H9 (cell line): ENCODE data around the gene TBXA2R. TPM values are rescaled to one million over a fixed set of nuclear protein-coding genes. Genes with fewer than 3 reads are reported as not detected.

Experiments
- DNase-seq: peaks from one replicate; pipeline ENCODE4 v3.0.0-alpha.2; 2017
- H2AFZ ChIP-seq: one replicate; pipeline ENCODE4 v1.6.1; 2013; ENCODE audit warnings: mild to moderate bottlenecking, low read length, control low read depth, moderate library complexity
- H2AK5ac ChIP-seq: 2 replicates; pipeline ENCODE4 v1.6.1; 2013; ENCODE audit warnings: low read length, control low read depth, mixed read lengths; ENCODE audit not compliant: insufficient read length
- H2BK120ac ChIP-seq: one replicate; pipeline ENCODE4 v1.6.1; 2013; ENCODE audit warnings: low read depth, mild to moderate bottlenecking, low read length, control low read depth, inconsistent platforms; ENCODE audit not compliant: poor library complexity, severe bottlenecking
- H2BK12ac ChIP-seq: 2 replicates; pipeline ENCODE4 v1.6.1; 2013; ENCODE audit warnings: low read length, control low read depth, mixed read lengths, low read depth; ENCODE audit not compliant: insufficient read length
- H2BK15ac ChIP-seq: 2 replicates; pipeline ENCODE4 v1.6.1; 2013; ENCODE audit warnings: low read depth, low read length, control low read depth
- H2BK20ac ChIP-seq: one replicate; pipeline ENCODE4 v1.6.1; 2013; ENCODE audit warnings: low read depth, mild to moderate bottlenecking, low read length, control low read depth, inconsistent platforms; ENCODE audit not compliant: poor library complexity, severe bottlenecking
- H2BK5ac ChIP-seq: 2 replicates; pipeline ENCODE4 v1.6.1; 2013; ENCODE audit warnings: low read length, control low read depth, mixed read lengths; ENCODE audit not compliant: insufficient read length
- H3K14ac ChIP-seq: 2 replicates; pipeline ENCODE4 v1.6.1; 2013; ENCODE audit warnings: low read length, control low read depth; ENCODE audit not compliant: insufficient read depth
- H3K18ac ChIP-seq: 2 replicates; pipeline ENCODE4 v1.6.1; 2013; ENCODE audit warnings: low read depth, mild to moderate bottlenecking, mixed read lengths, low read length, control low read depth; ENCODE audit not compliant: insufficient read length
- H3K23ac ChIP-seq: 2 replicates; pipeline ENCODE4 v1.6.1; 2013; ENCODE audit warnings: low read length, control low read depth, mixed read lengths, low read depth; ENCODE audit not compliant: insufficient read length
- H3K23me2 ChIP-seq: 2 replicates; pipeline ENCODE4 v1.6.1; 2013; ENCODE audit warnings: low read depth, mild to moderate bottlenecking, mixed read lengths, low read length, control low read depth; ENCODE audit not compliant: insufficient read length, poor library complexity, severe bottlenecking
- H3K27ac ChIP-seq: 2 replicates; pipeline ENCODE4 v1.5.1; 2013; ENCODE audit warnings: low read length, control low read depth, mixed read lengths, low read depth; ENCODE audit not compliant: insufficient read length
- H3K27me3 ChIP-seq: 2 replicates; pipeline ENCODE4 v1.6.1; 2013; ENCODE audit warnings: low read length, control low read depth, inconsistent platforms; ENCODE audit not compliant: insufficient read depth
- H3K4ac ChIP-seq: 2 replicates; pipeline ENCODE4 v1.6.1; 2013; ENCODE audit warnings: low read depth, mild to moderate bottlenecking, control low read depth, inconsistent platforms, low read length, moderate library complexity
- H3K4me1 ChIP-seq: 2 replicates; pipeline ENCODE4 v1.6.1; 2013; ENCODE audit warnings: low read length, control low read depth, inconsistent platforms; ENCODE audit not compliant: insufficient read depth
- H3K4me2 ChIP-seq: 2 replicates; pipeline ENCODE4 v1.6.1; 2013; ENCODE audit warnings: low read length, control low read depth, mixed read lengths; ENCODE audit not compliant: insufficient read length, insufficient read depth
- H3K56ac ChIP-seq: 2 replicates; pipeline ENCODE4 v1.6.1; 2013; ENCODE audit warnings: low read depth, mild to moderate bottlenecking, mixed read lengths, low read length, control low read depth; ENCODE audit not compliant: insufficient read length
- H3K79me1 ChIP-seq: 2 replicates; pipeline ENCODE4 v1.6.1; 2013; ENCODE audit warnings: low read depth, mild to moderate bottlenecking, moderate library complexity, low read length, control low read depth, inconsistent platforms; ENCODE audit not compliant: insufficient read depth, poor library complexity, severe bottlenecking
- H3K79me2 ChIP-seq: 2 replicates; pipeline ENCODE4 v1.6.1; 2013; ENCODE audit warnings: low read length, control low read depth, inconsistent platforms; ENCODE audit not compliant: insufficient read depth
- H3K9ac ChIP-seq: 2 replicates; pipeline ENCODE4 v1.6.1; 2013; ENCODE audit warnings: low read length, control low read depth, mixed read lengths; ENCODE audit not compliant: insufficient read length; ENCODE audit errors: extremely low read depth
- H3K9me3 ChIP-seq: one replicate; pipeline ENCODE4 v1.6.1; 2013; ENCODE audit warnings: low read depth, low read length, inconsistent platforms; ENCODE audit not compliant: control insufficient read depth
- H3T11ph ChIP-seq: one replicate; pipeline ENCODE4 v1.6.1; 2013; ENCODE audit warnings: mild to moderate bottlenecking, low read length, control low read depth, inconsistent platforms
- H4K20me1 ChIP-seq: one replicate; pipeline ENCODE4 v1.6.1; 2013; ENCODE audit not compliant: control insufficient read depth, insufficient read length, insufficient read depth
- H4K5ac ChIP-seq: 2 replicates; pipeline ENCODE4 v1.6.1; 2013; ENCODE audit warnings: low read depth, mild to moderate bottlenecking, mixed read lengths, low read length, control low read depth; ENCODE audit not compliant: insufficient read length
- H4K8ac ChIP-seq: replicated peaks from 2 replicates; pipeline ENCODE4 v1.6.1; 2013; ENCODE audit warnings: low read length, control low read depth, mixed read lengths, low read depth; ENCODE audit not compliant: insufficient read length
- H4K91ac ChIP-seq: 2 replicates; pipeline ENCODE4 v1.6.1; 2013; ENCODE audit warnings: low read depth, mild to moderate bottlenecking, moderate library complexity, mixed read lengths, low read length, control low read depth; ENCODE audit not compliant: insufficient read length
- H3K27ac Mint-ChIP-seq, 3 experiments: 2 replicates in 2 of 3; 3 replicates in 1 of 3; pipeline ENCODE4 v1.8.0; 2020 to 2021; ENCODE audit warnings: mixed read lengths in 3 of 3, mild to moderate bottlenecking in 1 of 3, moderate library complexity in 1 of 3
- H3K27me3 Mint-ChIP-seq: 2 replicates; pipeline ENCODE4 v1.8.0; 2021; ENCODE audit warnings: low read depth, mild to moderate bottlenecking, moderate library complexity, mixed read lengths
- H3K36me3 Mint-ChIP-seq, 3 experiments: 2 replicates in 2 of 3; 3 replicates in 1 of 3; pipeline ENCODE4 v1.8.0; 2020 to 2021; ENCODE audit warnings: low read depth in 3 of 3, mixed read lengths in 3 of 3; ENCODE audit not compliant: insufficient read depth in 1 of 3
- H3K4me1 Mint-ChIP-seq, 2 experiments: 2 replicates each; pipeline ENCODE4 v1.8.0; 2020; ENCODE audit warnings: mixed read lengths in 2 of 2
- H3K4me3 Mint-ChIP-seq, 2 experiments: 2 replicates in 1 of 2; 3 replicates in 1 of 2; pipeline ENCODE4 v1.8.0; 2020 to 2021; ENCODE audit warnings: mild to moderate bottlenecking in 2 of 2, mixed read lengths in 2 of 2, moderate library complexity in 1 of 2
- H3K9me3 Mint-ChIP-seq, 2 experiments: 2 replicates in 1 of 2; 3 replicates in 1 of 2; pipeline ENCODE4 v1.8.0; 2020; ENCODE audit warnings: mild to moderate bottlenecking in 2 of 2, mixed read lengths in 2 of 2, moderate library complexity in 1 of 2
- CTCF ChIP-seq: fragments of 200-600 bp; sonication (generic); conservative IDR thresholded peaks from 3 replicates; pipeline ENCODE4 v1.8.0; 2021; ENCODE audit warnings: antibody characterized with exemption, mild to moderate bottlenecking
- WGBS: extraction: QIAGEN DNeasy Blood & Tissue Kit; methylation state at CpG from one replicate; pipeline ENCODE4 v1.1.7; 2013; ENCODE audit warnings: missing lambda C conversion rate, low lambda C conversion rate, mixed read lengths; ENCODE audit not compliant: insufficient read length; ENCODE audit errors: extremely low coverage; 5-methylcytosine and 5-hydroxymethylcytosine counted together
- total RNA-seq: library from RNA; stranded (reverse); gene quantifications from 2 replicates; pipeline ENCODE4 v1.2.1, GENCODE V29; 2021

Gene TBXA2R
- total RNA-seq, 1 experiment from 2014 or later: 0.63 TPM

GRCh38 chr19:3589949-3590348 is 16.7 kb downstream of the TBXA2R start:
- H3K4ac ChIP-seq: no peak overlapping the region
- Mint-ChIP-seq H3K4me1 (no peaks in the 10 kb centered on the region), H3K9me3 (peaks cover 13 to 17% of the 10 kb centered on the region in 2 experiments), H3K4me3 (no peak overlapping the region), H3K27me3 (peaks cover 75% of the 10 kb centered on the region), H3K36me3 (no peaks in the 10 kb centered on the region; a peak in 1 of 7 replicates), H3K27ac (no peak overlapping the region)
- no peaks in the 10 kb centered on the region for H3K79me1 ChIP-seq
- no peak overlapping the region for H3K23ac ChIP-seq
- H3K9ac ChIP-seq: no peak overlapping the region
- H2BK120ac ChIP-seq: no peak overlapping the region
- no peak overlapping the region for H2AFZ ChIP-seq
- no peak overlapping the region for H4K5ac ChIP-seq
- peaks cover 3% of the 10 kb centered on the region for H3K23me2 ChIP-seq
- H4K8ac ChIP-seq: no peak overlapping the region
- H2BK20ac ChIP-seq: no peak overlapping the region
- no peak for TF ChIP-seq CTCF
- H3T11ph ChIP-seq: no peak overlapping the region
- no peaks in the 10 kb centered on the region for H3K79me2 ChIP-seq
- no peak overlapping the region for H2BK5ac ChIP-seq
- no peak overlapping the region; the same call in 1 of the 2 replicates for H2BK15ac ChIP-seq
- no peak for DNase-seq
- H3K14ac ChIP-seq: no peak overlapping the region
- H3K18ac ChIP-seq: no peak overlapping the region
- no peaks in the 10 kb centered on the region for H3K9me3 ChIP-seq
- H3K4me1 ChIP-seq: no peaks in the 10 kb centered on the region; the same call in 1 of the 2 replicates
- no peak overlapping the region for H4K91ac ChIP-seq
- no peak overlapping the region for H3K56ac ChIP-seq
- no peak overlapping the region for H2BK12ac ChIP-seq
- H2AK5ac ChIP-seq: no peak overlapping the region
- no CpG with 5 or more reads among the region's 22 CpGs for WGBS
- H3K27me3 ChIP-seq: peaks cover 4% of the 10 kb centered on the region; the same call in 1 of the 2 replicates
- no peak overlapping the region for H3K27ac ChIP-seq
- no peaks in the 10 kb centered on the region for H4K20me1 ChIP-seq
- H3K4me2 ChIP-seq: no peak overlapping the region
